Transverse colon (tissue), 3 donors: Measurements from ENCODE around the gene RRP1B.

Experiments used
- EP300 ChIP-seq: sonication (generic); formaldehyde crosslinking; IDR thresholded peaks from one replicate; pipeline ENCODE4 v1.6.1; 2017; ENCODE audit warnings: antibody characterized with exemption, low read depth
- POLR2AphosphoS5 ChIP-seq, 3 donors: sonication (generic); formaldehyde crosslinking; IDR thresholded peaks; one replicate each; pipeline ENCODE4 v1.6.1; 2016; ENCODE audit warnings: antibody characterized with exemption in 3 of 3

- TF ChIP-seq EP300 (no peak), POLR2AphosphoS5 (IDR thresholded peaks at IDR 0.05) (no peak)
These were observed 31.9 kb downstream of the RRP1B start for GRCh38 chr21:43691086-43691795.
